Measurements from ENCODE around the gene MT1HL1.

Gene MT1HL1

GRCh38 chr1:236966636-236967035 is 37.6 kb downstream of the MT1HL1 start:
- DNase-seq: no peak

GRCh38 chr1:236963920-236964319 is 40.3 kb downstream of the MT1HL1 start:
- DNase-seq: no peak

- DNase-seq: no peak
These were observed 45.1 kb downstream of the MT1HL1 start for GRCh38 chr1:236959112-236959511.

- DNase-seq: no peak
These were observed 47.0 kb downstream of the MT1HL1 start for GRCh38 chr1:236957235-236957634.
